MM.1S (cell line): Measurements from ENCODE around the gene RIPOR2.

Source experiments
- CTCF ChIP-seq: fragments of 300-600 bp; sonication (generic); IDR thresholded peaks from 2 replicates; pipeline ENCODE4 v1.5.1; 2016; ENCODE audit warnings: antibody characterized with exemption, low read length, mixed read lengths
- EZH2 ChIP-seq: fragments of 300-600 bp; sonication (generic); optimal IDR thresholded peaks from 2 replicates; pipeline ENCODE3; 2017; ENCODE audit warnings: low read depth, mild to moderate bottlenecking, antibody characterized with exemption, low read length, mixed read lengths
- EZH2phosphoT487 ChIP-seq: fragments of 300-600 bp; sonication (generic); IDR thresholded peaks from 2 replicates; pipeline ENCODE4 v1.6.1; 2018; ENCODE audit warnings: antibody characterized with exemption, low read length

- TF ChIP-seq CTCF (no peak), EZH2 (no peak), EZH2phosphoT487 (no peak)
Observed at GRCh38 chr6:24882835-24883555, 52.8 kb downstream of the RIPOR2 start.
